ENCODE data around the gene PPM1M.
A peak's percentile ranks its signal among the peaks of the same experiment; 100 is the strongest.

PPM1M gene
- total RNA-seq, result 24.6 to 182 (median 107) reads per million in 17 experiments

DNA sequence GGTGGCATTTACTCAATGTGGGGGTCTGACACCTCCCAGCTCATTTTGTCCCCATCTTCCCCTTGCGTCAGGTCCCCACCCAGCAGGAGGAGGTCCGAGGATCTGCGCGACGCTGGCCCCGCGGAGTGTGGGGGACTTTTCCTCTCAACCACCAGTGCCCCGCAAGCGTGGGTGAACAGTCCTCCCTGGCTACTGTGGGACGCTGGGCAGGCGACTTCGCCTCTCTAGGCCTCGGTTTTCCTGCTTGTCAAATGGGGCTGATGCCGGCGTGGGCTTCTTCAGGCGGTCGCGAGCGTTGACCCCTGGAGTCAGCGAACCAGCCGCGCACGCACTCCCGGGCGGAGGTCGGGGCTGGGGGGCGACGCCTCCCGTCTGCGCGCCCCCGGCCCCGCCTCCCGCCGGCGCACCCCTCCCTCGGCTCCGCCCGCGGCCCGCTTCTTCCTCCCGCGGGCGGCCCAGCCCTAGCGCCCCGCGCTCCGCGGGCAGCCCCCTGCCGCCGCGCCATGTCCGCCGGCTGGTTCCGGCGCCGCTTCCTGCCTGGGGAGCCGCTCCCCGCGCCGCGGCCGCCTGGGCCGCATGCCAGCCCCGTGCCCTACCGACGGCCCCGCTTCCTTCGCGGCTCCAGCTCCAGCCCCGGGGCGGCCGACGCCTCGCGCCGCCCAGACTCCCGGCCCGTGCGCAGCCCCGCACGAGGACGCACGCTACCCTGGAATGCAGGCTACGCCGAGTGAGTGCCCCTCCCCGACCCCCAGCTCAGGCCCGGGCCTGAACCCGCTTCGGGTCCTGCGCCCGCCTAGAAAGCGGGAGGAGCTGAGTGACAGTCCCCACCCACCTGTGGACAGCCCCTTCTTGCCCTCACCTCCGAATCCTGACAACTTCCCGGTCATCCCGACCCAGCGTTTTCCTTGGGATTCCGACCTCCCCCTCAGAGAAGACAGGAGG is at the start of gene PPM1M:
TSS of gene PPM1M (plus strand) at position 438 of the 942 bp plus-strand sequence. CDS start at position 504, 66 bp downstream.
- peak; percentile 70 to 86 (median 78) for DNase-seq

DNA sequence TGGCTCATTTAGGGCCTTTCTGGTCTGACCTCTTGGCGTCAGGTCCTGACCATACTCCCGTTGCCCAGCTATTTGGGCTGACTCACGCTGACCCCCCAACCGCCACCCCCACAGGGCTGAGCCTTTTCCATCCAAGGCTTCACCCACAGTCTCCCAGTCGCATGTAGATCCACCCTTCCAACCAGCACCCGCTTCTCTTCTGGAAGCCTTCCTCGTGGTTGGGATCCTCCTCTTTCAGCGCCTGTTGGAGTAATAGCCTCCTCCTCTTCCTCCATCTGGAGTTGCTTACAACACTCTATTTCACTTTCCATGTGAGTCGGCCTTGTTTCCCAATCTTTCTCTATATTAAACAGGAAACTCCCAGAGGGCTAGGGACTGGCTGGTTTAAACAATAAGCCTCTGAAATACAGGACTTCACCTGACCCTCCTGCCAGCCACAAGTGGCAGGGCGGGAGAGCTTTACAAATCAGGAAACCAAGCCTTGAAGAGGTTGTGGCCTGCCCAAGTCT is 49.7 kb upstream of the PPM1M start:
- DNase-seq, result peak; percentile 84 to 96 (median 90)

DNA sequence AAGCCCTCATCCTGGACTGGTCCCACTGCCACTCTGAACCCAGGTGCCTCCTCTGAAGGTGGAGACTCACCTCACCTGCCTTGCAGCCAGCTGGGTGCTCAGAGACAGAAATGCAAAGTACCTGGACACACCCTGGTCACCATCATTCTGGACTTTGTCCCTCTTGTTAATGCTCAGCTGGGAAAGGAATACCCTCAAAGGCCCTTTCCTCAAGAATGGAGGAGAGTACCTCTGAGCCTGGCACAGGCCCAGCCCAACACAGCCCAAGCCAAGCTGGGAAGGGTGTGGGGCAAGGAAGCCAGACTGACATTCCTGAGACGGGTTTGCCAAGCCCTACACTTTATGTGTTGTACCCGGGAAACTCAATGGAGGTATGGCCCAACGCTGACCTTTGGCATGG is 48.6 kb upstream of the PPM1M start:
- no peak for DNase-seq

DNA sequence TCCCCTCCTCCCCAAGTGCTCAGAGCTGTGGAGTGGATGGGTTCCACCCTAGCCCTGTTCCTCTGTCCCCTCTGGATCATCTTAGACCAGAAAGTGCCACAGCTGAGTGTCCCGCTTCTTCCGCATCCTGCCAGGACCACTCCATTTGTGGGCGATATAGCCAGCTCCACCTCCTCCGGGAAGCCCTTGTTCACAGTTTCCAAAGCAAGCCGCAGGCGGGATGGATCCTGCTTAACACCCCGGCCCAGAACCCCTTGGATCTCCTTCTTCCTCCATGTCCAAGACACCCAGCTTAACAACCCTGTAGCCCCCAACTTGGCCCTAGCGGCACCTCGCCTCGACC is 48.1 kb upstream of the PPM1M start:
- no peak for DNase-seq

GRCh38 chr3:52197842-52198625 is 47.5 kb upstream of the PPM1M start, which contains the start of gene ALAS1:
ALAS1 (plus strand) TSS chr3:52198160; CDS start chr3:52199242, 1,082 bp downstream.
- DNase-seq, result peak; percentile 97 to 99 (median 98)

GRCh38 chr3:52198643-52199608 is 46.6 kb upstream of the PPM1M start:
- peak in 2 of 4 experiments; percentile 23 to 37 for DNase-seq

- DNase-seq, result peak in 2 of 4 experiments; percentile 48 to 58
These were observed 44.4 kb upstream of the PPM1M start for GRCh38 chr3:52200981-52201679.

DNA sequence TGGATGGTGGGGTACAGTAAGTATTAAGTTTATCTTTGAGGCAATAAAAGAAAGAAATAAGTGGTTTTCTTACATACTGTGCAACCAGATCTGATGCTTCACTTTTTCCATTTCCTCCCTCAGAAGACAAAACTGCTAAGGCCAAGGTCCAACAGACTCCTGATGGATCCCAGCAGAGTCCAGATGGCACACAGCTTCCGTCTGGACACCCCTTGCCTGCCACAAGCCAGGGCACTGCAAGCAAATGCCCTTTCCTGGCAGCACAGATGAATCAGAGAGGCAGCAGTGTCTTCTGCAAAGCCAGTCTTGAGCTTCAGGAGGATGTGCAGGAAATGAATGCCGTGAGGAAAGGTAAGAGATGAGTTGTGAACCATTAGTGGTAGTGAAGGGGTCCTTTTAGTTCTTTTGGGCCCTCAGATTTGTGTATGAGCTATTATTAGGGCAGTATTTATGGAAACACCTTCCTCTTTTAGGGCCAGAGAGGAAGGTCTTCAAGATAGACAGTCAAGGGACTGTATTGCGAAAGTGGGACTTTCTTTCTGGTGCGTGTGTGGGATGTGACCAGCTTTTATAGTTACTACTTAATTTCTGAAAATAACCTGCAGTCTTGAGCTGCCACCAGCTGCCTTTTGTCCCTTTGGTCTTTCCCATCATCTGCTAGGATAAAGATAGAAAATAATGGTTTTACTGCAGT is 43.0 kb upstream of the PPM1M start:
- DNase-seq, result peak; percentile 71 to 92 (median 84)

DNA sequence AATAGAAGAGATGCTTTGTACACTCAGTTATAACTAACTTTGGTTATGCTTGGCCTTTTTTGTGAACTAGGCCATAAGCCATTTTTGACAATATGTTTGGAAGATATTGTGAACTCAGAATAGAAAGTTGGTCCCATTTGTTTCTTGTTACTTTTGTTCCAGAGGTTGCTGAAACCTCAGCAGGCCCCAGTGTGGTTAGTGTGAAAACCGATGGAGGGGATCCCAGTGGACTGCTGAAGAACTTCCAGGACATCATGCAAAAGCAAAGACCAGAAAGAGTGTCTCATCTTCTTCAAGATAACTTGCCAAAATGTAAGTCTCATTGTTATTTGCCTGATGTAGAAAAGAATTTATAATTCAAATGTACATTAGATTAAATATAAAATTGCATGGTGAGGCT is 41.9 kb upstream of the PPM1M start:
- DNase-seq, result no peak

GRCh38 chr3:52204337-52205073 is 41.1 kb upstream of the PPM1M start:
- DNase-seq, result peak; percentile 71 to 89 (median 85)

- no peak for DNase-seq
These were observed 39.7 kb upstream of the PPM1M start for GRCh38 chr3:52205727-52206372.

DNA sequence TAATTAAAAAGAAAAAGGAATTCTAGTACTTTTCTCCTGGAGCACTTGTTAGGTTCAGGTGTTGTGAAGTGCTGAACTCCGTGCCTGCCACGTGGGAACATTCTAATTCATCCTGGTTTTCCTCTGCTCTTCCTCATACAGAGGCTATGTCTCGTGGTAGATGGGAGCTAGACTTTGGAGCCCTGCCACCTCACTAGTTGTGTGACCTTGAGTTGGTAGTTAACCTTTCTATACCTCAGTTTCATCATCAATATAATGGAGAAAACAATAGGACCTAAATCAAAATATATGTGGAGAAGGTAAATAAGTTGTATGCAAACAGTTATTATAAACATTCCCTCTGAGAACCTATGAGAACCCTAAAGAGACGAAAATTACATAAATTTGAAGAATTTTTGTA is 37.0 kb upstream of the PPM1M start:
- no peak for DNase-seq

DNA sequence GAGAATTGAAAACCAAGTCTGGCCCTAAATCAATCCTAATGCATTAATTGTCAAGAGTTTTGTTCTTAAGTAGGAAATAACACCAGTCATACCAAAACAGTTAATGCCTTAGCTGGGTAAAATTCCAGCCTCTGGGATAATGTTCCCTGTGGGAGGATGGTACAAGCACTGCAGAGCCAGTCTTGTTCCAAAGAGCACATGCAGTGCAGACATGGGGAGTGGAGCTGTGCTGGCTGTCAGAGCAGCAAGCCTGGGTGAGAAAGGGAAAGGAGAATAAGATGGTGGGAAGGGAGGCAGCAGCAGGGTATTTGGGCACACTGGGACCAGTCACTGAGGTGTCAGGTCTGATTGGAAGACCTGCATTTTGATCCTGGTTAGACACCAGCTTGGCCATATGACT is 35.5 kb upstream of the PPM1M start:
- no peak for DNase-seq

GRCh38 chr3:52210550-52211046 is 35.0 kb upstream of the PPM1M start:
- peak; percentile 53 to 84 (median 74) for DNase-seq

DNA sequence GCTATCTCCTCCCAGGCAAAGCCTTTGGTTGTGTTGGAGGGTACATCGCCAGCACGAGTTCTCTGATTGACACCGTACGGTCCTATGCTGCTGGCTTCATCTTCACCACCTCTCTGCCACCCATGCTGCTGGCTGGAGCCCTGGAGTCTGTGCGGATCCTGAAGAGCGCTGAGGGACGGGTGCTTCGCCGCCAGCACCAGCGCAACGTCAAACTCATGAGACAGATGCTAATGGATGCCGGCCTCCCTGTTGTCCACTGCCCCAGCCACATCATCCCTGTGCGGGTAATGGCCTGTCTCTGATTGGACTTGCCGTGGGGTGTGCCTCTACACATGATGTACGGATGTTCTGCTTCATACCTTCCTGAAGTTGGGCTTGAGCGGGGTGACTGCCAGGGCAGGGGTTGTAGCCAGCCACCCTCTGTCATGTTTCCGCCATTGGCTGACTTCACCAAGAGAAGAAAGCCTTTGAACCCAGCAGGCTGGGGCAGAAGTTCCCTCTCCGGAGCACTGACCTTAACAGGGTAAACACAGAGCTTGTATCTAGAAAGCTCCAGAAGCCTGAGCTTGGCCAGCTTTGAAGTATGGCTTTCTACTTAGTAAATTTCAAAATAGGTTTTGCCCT is 34.2 kb upstream of the PPM1M start:
- DNase-seq, result no peak

DNA sequence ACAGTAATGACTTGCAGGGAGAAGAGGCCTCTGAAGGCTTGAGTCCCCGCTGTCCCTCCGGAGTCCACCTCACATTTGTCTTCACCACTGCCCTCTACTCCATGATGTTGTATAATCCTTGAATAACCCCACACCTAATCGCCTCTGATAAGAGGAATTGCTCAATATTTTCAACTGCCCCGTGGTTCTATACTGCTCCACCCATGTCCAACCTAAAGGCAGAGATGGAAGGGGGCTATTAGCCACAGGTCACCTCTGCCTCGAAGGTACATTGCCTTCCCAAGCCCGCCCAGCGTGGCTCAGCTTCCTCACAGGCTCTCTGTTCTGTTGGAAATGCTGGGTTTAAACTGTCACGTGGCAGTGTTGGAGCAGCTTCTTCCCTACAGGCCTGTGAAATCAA is 32.6 kb upstream of the PPM1M start:
- no peak for DNase-seq

DNA sequence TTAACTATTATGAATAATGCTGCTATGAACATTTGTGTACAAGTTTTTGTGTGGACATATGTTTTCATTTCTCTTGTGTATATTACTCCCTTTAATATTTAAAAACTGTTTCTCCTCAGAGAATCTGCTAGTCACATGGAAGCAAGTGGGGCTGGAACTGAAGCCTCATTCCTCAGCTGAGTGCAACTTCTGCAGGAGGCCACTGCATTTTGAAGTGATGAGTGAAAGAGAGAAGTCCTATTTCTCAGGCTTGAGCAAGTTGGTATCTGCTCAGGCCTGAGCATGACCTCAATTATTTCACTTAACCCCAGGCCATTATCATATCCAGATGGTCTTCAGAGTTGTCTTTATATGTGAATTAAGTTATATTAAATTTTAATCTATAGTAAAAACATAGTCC is 31.7 kb upstream of the PPM1M start:
- DNase-seq, result no peak

GRCh38 chr3:52215351-52215750 is 30.2 kb upstream of the PPM1M start:
- DNase-seq, result no peak
